Measurements from ENCODE around the gene MED9.

DNA sequence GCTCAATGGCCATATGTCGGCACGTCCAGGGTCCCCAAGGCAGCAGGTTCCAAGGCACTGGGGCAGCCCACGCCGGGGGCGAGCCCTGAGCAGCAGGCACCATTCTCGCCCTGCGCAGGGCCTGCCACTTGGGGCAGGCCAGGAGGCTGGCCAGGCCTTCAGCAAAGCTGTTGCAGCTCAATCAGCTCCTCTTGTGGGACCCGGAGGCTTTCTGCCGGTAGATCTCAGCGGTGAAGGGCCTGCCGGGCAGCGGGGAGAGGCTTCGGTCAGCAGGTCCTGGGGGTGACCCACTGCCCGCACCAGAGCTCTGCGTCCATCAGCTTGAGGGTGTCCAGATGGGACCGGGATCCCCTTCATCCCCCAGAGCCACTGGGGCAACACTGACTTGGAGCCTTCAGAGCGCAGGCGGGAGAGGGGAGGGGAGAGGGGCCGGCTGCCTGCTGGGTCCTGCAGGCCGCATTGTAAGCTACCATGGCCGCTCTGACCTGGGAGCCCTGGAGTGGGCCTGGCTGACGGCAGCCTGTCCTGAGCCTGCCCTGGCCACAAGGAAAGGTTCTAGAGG, 28.9 kb downstream of the MED9 start:
- TF ChIP-seq, protein P1, sequence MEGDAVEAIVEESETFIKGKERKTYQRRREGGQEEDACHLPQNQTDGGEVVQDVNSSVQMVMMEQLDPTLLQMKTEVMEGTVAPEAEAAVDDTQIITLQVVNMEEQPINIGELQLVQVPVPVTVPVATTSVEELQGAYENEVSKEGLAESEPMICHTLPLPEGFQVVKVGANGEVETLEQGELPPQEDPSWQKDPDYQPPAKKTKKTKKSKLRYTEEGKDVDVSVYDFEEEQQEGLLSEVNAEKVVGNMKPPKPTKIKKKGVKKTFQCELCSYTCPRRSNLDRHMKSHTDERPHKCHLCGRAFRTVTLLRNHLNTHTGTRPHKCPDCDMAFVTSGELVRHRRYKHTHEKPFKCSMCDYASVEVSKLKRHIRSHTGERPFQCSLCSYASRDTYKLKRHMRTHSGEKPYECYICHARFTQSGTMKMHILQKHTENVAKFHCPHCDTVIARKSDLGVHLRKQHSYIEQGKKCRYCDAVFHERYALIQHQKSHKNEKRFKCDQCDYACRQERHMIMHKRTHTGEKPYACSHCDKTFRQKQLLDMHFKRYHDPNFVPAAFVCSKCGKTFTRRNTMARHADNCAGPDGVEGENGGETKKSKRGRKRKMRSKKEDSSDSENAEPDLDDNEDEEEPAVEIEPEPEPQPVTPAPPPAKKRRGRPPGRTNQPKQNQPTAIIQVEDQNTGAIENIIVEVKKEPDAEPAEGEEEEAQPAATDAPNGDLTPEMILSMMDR (conservative IDR thresholded peaks at IDR 0.05; ENCODE audit: low read length): no peak
- no peak for TF ChIP-seq EZH2phosphoT487 (IDR thresholded peaks at IDR 0.05; ENCODE audit: borderline replicate concordance)
